HG03354 (cell line): Measurements from ENCODE around the gene AP4E1.
"Not testable (repeated sequence)": the region's sequence is repeated elsewhere in the genome, so short reads cannot be mapped to it uniquely, and the experiment has no call there.

Experiments
- ATAC-seq: cut with Tn5 transposase; IDR thresholded peaks from one replicate; pipeline ENCODE4 v1.9.1; 2021; ENCODE audit warnings: mild to moderate bottlenecking; ENCODE audit not compliant: unreplicated experiment, poor library complexity, severe bottlenecking

Gene AP4E1

DNA sequence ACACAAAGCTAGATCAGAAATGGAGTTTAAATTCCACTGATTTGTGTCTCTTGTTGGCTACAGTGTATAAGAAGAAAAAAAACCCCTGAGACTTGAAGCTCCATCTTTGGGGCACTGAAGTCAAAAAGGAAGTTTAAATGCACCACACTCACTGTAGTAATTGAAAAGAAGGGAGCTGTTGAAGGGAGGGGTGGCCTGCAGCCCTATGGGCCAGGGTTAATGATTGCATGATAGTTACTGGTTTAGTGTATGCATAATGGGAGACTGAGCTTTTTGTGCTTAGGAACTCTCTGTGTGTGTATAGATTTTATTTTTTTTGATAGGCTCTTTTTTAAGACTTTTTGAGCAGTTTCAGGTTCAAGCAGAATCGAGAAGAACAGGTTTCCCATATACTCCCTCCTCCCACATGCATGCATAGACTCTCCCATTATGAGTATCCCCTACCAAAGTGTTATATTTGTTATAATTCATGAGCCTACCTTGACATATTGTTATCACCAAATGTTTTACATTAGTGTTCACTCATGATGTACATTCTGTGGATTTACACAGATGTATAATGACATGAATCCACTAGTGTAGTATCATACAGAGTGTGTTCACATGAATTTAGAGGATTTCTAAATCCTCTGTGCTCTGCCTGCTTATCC, 98.0 kb downstream of the AP4E1 start:
- ATAC-seq: no peak

DNA sequence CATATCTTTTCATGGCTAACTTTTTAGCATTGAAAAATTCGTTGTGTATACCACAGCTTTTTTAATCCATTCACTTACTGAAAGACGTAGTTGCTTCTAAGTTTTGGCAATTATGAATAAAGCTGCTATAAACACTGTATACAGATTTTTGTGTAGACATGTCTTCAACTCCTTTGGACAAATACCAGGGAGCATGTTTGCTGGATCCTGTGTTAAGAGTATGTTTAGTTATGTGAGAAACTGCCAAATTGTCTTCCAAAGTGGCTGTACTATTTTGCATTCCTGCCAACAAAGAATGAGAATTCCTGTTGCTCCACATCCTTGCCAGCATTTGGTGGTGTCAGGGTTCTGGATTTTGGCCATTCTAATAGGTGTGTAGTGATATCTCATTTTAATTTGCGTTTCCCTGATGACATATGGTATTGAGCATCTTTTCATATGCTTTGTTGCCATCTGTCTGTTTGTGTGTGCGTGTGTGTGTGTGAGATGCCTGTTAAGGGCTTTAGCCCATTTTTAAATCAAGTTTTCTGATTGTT, 98.7 kb downstream of the AP4E1 start:
- no peak for ATAC-seq

DNA sequence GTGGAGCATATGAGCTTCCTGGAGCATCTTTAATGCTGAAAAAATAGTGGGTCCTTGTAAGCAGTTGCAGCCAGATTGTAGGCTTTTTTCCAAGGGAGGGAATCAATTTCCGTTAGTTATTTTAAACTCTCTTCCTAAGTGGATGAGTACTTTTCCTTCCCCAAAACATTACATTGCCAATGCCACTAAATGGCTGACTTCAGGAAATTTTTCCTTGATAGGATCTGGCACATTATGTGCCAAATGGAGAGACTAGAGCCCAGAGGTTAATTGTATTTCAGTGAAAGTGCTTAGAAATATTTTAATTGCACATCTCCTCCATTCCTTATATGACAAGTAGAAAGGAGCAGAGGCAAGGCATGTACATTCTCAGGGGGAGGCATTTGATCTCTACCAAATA, 102.7 kb downstream of the AP4E1 start:
- ATAC-seq: no peak

DNA sequence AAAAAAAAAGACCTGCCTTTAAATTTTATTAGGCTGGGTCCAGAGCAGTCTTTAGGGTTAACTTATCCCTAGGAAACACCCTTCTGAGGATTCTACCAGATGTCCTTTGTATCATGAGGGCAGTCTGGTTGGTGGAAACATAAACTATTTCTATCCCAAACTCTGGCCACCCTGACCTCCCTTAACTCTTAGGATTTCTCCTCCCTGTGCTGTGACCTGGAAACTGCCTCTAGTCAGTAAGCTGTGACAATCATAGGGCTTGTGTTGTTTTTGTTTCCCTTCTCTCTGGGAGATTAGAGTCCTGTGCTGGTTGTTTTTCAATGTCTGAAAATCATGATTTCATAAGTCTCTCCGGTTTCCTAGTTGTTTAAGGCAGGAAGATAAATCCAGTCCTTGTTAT, 108.1 kb downstream of the AP4E1 start:
- no peak for ATAC-seq

DNA sequence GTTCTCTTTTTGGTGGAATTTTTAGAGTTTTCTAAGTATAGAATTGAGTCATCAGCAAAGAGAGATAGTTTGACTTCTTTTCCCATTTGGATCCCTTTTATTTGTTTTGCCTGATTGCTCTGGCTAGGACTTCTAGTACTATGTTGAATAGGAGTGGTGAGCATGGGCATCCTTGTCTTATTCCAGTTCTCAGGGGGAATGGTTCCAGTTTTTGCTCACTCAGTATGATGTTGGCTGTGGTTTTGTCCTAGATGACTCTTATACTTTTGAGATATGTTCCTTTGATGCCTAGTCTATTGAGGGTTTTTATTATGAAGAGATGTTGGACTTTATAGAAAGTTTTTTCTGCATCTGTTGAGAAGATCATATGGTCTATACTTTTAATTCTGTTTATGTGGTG, 113.7 kb downstream of the AP4E1 start:
- no peak for ATAC-seq

DNA sequence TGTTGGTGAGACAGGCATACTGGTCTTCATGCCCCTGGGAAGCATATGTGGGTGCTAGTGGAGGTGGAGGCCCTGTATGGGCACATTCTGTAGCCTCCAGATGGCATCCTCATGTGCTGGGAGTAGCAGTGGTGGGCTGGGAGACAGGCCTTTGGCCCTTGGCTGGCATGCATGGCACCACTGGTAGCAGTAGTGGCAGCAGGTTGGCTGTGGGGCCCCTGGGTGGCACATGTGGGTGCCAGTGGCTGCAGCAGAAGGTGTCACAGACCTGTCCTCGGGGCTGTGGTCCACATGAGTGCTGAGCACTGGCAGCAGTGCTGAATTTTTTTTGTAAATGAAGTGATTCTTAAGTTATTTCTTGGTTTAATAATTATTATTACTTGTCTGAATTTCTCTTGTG, 115.0 kb downstream of the AP4E1 start:
- ATAC-seq: no peak

DNA sequence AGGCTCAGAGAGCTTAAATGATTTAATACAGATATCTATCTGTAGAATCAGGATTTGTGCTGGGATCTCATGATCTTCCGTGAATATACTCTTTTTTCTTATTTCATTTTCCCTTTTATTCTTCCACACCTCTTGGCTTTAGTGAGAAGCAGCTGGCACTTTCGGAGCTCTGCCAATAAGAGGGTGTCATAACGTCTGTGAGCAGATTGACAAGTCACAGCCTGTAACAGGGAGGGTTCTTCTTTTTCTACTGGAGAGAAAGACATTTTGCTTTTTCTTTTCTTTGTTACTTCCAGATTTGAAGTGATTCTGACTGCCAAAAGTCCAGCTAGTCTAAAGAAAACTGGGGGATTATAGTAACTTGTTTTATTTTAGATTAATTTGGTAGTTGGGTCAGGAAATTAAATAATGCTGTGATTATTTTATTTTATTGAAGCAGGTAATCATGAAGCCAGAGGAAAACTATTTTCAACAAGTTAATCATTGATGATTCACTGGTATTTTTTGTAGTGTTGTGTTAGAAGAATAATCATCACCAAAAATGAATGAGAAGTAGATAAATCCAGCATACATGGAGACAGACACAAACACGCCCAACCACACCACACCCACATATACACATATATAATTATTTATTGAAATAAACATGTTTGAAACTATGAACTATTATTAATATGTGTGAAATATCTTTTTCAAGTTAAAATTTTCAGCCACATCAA, 116.4 kb downstream of the AP4E1 start:
- ATAC-seq: no peak

DNA sequence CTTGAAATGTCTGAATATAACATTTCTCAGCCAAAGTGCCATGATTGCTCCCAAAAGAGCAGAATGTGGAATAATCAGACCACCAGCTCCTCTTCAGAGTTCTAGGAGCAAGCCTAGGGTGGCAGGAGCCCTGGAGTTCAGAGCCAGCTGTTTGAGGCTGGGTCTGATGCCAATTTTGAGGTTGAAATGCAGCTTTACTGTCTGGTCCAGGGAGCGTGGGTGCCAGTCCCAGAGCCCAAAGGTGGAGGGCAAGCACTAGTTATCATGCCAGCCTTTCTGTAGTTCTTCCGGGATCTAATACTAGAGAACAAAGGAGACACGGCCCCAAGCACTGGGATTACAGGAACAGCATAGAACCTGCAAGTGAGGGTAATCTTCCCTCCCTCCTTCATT, 117.0 kb downstream of the AP4E1 start:
- no peak for ATAC-seq

DNA sequence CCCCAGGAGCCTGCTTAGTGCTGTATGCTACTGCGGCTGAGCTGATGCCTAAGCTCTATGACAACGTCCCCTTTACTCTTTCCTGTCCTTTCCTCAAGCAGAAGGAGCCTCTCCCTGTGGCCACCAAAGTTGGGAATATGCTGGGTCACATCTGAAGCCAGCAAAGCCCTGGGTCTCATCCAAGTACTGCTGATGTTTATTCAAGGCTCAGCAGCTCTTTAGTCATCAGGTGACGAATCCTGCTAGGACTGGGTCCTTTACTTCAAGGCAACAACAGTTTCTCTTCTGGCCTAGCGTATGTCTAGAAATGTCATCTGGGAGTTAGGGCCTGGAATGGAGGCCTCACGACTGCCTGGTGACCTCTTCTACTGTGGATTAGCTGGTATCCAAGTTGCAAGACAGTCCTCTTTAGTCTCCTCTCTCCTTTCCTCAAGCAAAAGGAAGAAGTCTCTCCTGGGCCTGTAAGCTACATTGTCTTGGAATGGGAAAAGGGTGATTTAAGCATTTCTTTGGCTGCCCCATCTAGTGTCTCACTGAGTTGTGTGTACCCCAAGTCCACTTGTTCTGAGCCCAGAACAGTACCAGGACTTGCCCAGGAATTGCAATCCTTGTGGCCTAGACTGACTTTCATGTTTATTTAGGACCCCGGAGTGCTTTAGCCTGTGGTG, 122.3 kb downstream of the AP4E1 start:
- ATAC-seq: no peak

DNA sequence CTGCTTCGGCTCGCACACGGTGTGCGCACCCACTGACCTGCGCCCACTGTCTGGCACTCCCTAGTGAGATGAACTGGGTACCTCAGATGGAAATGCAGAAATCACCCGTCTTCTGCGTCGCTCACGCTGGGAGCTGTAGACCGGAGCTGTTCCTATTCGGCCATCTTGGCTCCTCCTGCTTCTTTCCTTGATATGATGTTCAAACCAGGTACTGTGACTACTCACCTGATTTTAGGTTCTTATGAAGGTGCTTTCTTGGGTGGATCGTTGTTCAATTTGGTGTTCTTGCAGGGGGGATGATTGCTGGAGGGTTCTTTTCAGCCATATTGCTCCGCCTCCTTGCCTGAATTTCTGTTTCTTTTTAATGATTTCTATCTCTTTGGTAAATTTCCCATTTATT, 129.0 kb downstream of the AP4E1 start:
- not testable (repeated sequence) for ATAC-seq

DNA sequence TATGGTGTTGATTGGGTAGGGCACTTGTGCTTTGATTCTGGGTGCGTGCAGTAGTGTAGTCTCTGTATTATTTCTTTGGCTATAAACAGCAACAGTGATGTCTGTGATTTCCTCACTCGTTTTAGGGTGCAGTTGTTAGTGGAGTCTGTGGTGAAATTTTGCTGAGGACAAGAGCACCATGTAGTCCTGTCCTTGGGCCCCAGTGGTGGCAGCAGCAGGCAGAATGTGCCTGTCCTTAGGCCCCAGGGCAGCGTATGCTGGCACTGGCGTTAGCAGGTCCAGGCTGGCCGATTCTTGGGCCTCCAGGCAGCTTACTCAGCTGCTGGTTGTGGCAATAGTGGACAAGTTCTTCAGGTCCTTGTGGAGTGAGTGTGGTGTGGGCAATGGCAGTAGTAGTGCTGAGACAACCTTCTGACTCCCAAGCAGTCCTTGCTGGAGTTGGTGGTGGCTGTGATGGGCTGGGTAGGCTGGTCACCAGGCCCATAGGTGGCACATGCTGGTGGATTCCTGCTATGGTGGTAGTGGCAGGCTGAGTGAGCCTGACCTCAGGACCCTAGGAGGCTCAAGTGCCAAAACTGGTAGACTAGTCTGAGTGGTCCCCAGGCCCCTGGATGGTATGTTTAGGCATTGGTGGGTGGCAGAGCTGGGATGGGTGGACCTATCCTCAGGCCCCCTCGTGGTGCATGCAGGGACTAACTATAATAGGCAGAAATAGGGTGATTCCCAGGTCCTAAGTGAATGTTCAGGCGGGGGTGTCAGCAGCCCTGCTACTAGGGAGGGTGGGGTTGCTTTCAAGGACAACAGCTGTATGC, 129.9 kb downstream of the AP4E1 start:
- ATAC-seq: no peak

DNA sequence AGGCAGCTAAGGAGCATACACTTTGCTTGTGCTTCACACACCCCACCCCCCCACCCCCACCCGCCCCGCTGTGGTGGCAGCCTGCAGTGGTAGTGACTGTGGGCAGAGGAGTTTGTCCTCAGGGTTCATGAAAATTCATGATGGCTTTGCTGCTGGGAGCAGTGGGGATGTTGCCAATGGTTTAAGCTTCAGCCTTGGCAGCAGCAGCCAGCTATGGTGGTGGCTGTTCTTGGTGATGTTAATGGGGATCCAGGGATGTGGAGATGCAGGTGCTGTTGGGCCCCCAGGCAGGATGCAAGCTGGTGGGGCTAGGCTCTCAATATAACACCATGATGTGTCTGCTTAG, 130.5 kb downstream of the AP4E1 start:
- no peak for ATAC-seq

DNA sequence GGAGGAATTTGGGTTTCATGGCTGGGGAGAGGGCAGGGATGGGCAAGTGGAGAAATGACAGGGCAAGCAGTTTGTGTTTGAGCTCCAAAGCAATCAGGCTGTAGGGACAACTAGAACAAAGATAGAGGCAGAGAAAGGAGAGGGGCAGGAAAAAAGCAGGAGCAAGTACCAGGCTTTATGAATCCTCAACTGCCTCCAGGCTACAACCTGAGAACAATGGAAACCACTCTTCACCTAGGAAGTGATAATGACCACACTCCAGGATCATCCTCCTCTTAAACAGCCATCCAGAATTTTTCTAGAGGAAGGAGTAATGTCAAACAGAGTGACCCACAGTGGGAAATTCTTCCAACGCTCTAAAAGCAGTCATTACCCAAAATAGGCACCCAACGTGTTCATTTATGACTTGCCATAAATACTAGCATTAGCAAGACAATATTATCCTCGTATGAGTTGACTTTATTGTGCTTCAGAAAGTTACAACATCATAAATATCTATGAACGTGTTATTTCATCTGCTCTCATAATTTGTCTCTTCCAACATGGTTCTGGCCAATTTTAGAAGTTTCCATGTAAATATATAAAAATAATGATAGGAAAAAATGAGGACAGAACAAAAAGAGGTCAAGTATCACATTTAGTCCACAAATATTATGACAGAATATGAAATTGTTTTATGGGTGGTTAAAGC, 135.7 kb downstream of the AP4E1 start:
- ATAC-seq: no peak

DNA sequence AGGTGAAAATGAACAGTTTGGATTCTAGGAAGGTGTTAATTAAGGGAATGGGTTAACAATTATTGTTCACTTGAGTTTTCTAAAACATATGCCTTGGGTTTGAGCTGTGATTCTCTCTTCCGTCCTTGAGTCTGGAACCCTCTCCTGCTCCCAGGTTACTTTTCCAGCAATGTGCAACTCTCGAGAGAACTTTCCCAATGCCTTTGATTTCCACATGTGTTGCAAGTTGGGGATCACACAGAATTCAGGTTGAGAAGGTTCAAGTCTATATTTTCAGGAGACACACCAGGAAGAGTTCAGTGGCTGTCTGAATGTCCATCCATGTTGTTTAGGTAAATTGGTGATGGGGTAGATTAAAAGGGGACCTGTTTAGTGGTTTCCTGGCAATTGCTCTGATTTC, 137.5 kb downstream of the AP4E1 start:
- no peak for ATAC-seq

DNA sequence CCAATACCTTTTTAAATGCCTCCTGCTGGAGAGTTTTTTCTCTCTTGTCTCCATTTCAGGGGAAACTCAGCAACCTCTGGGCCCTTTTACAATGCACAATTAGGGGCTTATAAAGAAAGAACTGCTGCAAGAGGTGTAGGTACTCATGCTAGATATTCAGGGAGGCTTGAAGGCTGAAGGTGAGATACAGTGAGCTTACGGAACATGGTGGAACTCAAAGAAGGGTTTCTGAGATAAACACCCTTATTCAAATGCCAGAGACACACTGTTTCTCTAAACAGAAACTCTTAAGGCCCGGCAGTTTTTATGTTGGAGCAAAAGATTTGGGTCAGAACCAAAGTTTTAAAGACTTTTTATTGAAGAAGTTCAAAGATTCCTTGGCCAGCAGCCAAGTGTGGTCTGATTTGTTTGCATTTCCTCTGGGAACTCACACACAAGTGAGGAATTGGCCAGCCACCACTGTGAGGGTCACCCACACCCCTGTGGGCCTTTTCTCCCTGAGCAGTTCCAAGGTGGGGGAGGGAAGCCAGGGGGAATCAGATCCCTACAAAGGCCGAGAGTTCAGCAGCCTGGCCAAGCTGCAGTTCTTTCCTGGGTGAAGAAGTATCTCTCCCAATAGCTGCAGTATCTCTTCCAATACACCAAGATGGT, 138.4 kb downstream of the AP4E1 start:
- ATAC-seq: no peak

DNA sequence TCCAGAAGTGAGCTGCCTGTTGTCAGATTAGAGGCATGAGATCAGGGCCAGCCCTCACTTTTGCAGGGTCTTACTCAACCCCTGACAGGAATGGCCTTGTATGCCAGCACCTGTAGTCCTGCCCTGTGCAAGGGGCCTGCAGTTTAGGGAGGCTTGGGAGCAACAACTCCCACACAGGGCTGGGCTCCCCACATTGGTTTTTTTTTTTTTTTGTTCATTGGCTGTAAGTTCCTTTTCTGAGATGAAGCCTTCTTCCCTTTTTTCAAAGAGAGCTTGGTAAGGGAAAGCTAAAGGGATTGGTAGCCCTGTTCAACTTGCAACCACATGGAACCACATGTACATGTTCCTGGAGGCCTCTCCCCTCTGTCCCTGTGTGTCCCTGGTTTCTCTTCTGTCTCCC, 139.8 kb downstream of the AP4E1 start:
- ATAC-seq: no peak

DNA sequence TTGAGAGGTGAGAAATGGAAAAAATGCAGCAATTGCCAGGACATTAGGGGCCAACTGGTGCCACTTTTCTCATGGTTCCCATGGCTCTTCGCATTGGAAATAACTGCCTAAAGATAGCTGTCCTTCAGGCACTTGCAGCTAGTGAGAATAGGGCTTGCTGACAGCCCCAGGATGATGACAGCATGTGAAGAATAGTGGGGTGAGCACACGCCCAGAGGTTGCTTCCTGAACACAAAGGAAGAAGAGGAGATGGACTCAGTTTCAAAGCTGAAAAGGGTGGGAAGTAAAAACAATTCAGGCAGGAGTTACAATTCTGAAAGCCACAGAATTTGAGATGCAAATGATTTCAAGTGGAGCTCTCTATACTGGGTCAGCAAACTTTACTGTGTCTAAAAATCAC, 140.6 kb downstream of the AP4E1 start:
- ATAC-seq: no peak

DNA sequence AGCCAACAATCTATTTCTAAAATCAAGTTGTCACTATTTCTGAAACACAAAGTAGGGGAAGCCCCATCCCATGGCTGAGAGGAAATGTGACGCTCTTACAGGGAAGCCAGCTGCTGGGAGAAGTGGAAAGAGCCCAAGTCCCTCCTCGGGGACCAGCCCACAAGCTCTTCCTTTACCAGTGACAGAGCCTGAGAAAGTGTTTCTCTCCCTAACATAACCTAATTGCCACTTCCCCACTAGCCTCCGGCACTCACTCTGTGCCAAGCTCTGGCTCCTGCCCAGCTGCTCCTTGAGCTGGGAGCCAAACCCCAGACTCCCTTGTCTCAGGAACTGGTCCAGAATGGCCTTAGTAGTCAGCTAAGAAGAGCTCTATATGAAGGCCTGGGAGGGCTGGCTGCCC, 143.3 kb downstream of the AP4E1 start:
- no peak for ATAC-seq

DNA sequence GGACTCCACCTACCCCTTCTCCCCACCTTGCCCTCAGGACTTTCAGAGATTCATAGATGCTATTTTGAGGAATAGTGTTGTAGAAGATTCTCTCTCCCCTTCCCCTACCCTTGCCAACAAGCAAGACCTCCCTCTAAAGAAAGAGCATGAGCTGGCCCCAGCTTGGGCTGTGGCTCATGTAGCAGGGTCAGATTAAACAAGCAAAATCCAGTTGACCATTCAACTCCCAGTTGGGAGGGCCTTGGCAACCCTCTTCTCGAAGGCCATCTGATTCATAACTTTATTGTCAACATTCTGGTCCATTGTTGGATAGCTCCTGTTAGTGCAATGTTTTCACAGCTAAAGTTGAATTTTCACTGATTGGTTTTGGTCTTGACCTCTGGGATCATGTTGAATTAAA, 145.1 kb downstream of the AP4E1 start:
- no peak for ATAC-seq
